ENCODE results near the gene GRK4.

The GRK4 gene

DNA sequence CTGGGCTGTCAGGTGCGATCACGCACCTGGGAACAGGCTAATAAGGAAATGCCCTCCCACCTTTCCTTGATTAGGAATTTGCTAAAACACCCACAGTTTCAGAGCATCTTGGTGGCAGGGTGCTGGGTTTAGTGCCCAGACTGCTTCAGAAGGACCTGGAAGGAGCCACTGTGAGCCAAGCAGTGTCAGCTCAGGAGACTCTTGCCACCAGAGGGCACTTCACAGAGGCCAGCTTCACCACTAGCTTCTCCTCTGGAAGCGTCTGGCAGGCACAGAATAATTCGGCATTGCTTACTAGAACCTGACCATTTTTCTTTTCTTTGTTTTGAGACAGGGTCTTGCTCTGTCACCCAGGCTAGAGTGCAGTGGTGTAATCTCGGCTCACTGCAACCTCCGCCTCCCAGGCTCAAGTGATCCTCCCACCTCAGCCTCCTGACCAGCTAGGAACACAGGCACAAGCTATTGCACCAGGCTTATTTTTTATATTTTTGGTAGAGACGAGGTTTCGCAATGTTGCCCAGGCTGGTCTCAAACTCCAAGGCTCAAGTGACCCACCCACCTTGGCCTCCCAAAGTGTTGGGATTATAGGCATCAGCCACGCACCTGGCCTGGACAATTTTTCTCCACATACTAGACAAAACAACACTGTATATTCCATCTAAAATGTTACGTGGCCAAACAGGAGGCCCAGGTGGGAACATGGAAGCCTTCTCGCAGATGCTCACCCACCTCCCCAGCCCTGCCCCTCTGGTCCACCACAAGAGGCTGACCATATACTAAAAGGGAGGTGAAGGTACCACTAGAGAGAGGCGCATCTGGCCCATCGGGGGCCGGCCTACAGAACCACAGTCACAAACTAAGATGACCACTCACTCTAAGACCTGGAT lies 14.2 kb upstream of the GRK4 start:
- Histone ChIP-seq H4K20me1 (ENCODE audit: insufficient read depth, low read length) (peaks cover 2% of the 10 kb centered on the region), H3K27me3 (ENCODE audit: low read depth, low read length) (no peaks in the 10 kb centered on the region), H3K4me2 (ENCODE audit: low read length) (no peak overlapping the region), H3K9ac (ENCODE audit: low read length) (no peak overlapping the region), H3K9me3 (ENCODE audit: insufficient read depth, low read length) (no peaks in the 10 kb centered on the region), H3K4me3 (ENCODE audit: low read length) (no peak overlapping the region), H3K4me1 (ENCODE audit: low read length) (no peaks in the 10 kb centered on the region), H3K79me2 (ENCODE audit: low read length) (peaks cover 14% of the 10 kb centered on the region; the same call in 1 of the 2 replicates), H3K36me3 (replicated peaks; ENCODE audit: low read depth, low read length) (peaks cover 68% of the 10 kb centered on the region), H3K27ac (ENCODE audit: low read length) (no peak overlapping the region), H2AFZ (ENCODE audit: low read depth, low read length) (no peak overlapping the region)
- TF ChIP-seq, protein P1, sequence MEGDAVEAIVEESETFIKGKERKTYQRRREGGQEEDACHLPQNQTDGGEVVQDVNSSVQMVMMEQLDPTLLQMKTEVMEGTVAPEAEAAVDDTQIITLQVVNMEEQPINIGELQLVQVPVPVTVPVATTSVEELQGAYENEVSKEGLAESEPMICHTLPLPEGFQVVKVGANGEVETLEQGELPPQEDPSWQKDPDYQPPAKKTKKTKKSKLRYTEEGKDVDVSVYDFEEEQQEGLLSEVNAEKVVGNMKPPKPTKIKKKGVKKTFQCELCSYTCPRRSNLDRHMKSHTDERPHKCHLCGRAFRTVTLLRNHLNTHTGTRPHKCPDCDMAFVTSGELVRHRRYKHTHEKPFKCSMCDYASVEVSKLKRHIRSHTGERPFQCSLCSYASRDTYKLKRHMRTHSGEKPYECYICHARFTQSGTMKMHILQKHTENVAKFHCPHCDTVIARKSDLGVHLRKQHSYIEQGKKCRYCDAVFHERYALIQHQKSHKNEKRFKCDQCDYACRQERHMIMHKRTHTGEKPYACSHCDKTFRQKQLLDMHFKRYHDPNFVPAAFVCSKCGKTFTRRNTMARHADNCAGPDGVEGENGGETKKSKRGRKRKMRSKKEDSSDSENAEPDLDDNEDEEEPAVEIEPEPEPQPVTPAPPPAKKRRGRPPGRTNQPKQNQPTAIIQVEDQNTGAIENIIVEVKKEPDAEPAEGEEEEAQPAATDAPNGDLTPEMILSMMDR (IDR thresholded peaks at IDR 0.05; ENCODE audit: low read depth, low read length) = peak; percentile 48
- TF ChIP-seq EZH2phosphoT487 (IDR thresholded peaks at IDR 0.05; ENCODE audit: low read depth) = no peak

DNA sequence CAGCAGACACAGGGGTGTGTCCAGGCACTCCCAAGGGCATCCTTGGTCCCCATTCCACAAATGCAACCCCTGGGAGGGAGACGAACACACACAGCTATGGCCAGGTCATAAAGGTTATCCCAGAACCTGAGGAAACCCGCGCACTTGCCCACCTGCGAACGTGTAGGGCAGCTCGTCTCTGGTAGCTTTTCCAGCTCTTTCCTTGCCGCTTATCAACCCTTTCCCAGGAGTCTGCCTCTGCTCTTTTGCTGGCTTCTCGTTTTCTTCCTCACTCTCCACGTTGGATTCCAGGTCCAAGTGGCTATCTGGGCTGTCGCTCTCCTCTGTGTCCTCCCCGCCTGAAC lies 13.6 kb upstream of the GRK4 start:
- no peaks in the 10 kb centered on the region for H3K27me3 ChIP-seq (ENCODE audit: low read depth, low read length)
- H3K36me3 ChIP-seq (replicated peaks; ENCODE audit: low read depth, low read length) = peaks cover 65% of the 10 kb centered on the region
- TF ChIP-seq, protein P1 (IDR thresholded peaks at IDR 0.05; ENCODE audit: low read depth, low read length) = no peak
- no peak overlapping the region for H2AFZ ChIP-seq (ENCODE audit: low read depth, low read length)
- H3K79me2 ChIP-seq (ENCODE audit: low read length) = peaks cover 18% of the 10 kb centered on the region; the same call in 1 of the 2 replicates
- H3K27ac ChIP-seq (ENCODE audit: low read length) = no peak overlapping the region
- no peak overlapping the region for H3K4me3 ChIP-seq (ENCODE audit: low read length)
- peaks cover 6% of the 10 kb centered on the region; the same call in 1 of the 2 replicates for H4K20me1 ChIP-seq (ENCODE audit: insufficient read depth, low read length)
- no peak overlapping the region for H3K9ac ChIP-seq (ENCODE audit: low read length)
- no peaks in the 10 kb centered on the region for H3K9me3 ChIP-seq (ENCODE audit: insufficient read depth, low read length)
- no peak overlapping the region for H3K4me2 ChIP-seq (ENCODE audit: low read length)
- no peaks in the 10 kb centered on the region for H3K4me1 ChIP-seq (ENCODE audit: low read length)

DNA sequence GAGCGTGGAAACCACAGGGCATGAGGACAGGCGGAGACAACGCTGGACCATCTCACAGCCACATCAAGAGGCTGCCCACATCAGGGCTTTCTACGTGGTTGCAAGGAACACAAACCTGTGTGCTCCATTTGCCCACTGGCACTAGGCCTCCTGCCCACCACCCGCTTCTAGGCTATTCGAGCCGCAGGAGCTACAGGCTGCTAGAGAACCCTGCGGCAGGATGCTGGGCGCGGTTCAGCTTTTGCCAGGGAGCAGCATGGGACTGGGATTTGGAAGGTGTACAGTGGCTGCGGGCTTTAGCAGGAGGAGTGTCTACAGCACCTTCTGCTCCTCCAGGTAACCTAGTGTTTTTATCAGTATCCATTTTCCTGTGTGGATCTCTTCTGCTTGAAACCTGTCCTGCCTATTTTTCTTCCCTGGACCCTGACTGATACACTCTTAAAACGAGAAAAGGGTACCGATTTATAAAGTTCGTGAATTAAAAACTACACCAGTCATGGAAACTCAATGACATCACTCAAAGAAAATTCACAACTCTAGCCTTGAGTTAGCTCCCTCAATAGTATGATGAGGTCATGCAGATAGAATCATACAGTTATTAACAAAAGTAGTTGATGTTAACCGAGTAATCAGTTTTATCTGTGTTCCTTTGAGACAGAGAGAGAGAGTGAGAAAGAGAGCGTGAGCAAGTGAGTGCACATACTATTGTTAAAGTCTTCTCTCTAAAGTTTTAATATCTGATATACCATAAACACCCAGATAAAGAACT lies 13.0 kb upstream of the GRK4 start:
- Histone ChIP-seq H3K4me3 (ENCODE audit: low read length) (no peak overlapping the region), H3K9me3 (ENCODE audit: insufficient read depth, low read length) (no peaks in the 10 kb centered on the region), H3K27ac (ENCODE audit: low read length) (no peak overlapping the region), H3K36me3 (replicated peaks; ENCODE audit: low read depth, low read length) (peaks cover 60% of the 10 kb centered on the region), H2AFZ (ENCODE audit: low read depth, low read length) (no peak overlapping the region), H3K79me2 (ENCODE audit: low read length) (peaks cover 20% of the 10 kb centered on the region; the same call in 1 of the 2 replicates), H3K9ac (ENCODE audit: low read length) (no peak overlapping the region), H3K4me1 (ENCODE audit: low read length) (0 out of 2 replicates have a peak, but pooled peaks cover under 1% of the 10 kb centered on the region), H3K4me2 (ENCODE audit: low read length) (no peak overlapping the region), H4K20me1 (ENCODE audit: insufficient read depth, low read length) (peaks cover 7% of the 10 kb centered on the region), H3K27me3 (ENCODE audit: low read depth, low read length) (no peaks in the 10 kb centered on the region)
- no peak for TF ChIP-seq EZH2phosphoT487 (IDR thresholded peaks at IDR 0.05; ENCODE audit: low read depth)
- TF ChIP-seq, protein P1 (IDR thresholded peaks at IDR 0.05; ENCODE audit: low read depth, low read length) = no peak

DNA sequence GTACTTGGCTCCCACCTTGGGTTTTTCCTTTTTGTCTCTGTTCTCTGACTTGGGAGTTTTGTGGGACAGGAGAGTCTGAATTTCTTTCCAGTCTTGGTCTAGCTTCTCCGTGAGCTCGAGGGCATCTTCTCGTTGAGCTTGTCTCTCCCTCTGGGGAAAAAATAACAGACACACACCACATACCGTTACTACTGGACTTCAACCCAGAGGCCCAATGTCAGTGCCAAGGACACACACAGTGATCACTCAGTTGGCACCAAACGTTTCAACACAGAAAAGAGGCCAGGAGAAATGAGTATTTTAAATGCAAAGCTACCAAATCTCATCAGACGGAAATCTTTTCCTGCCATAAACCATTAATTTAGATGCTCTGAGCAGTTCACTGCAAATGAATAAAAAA lies 9.9 kb upstream of the GRK4 start:
- TF ChIP-seq, protein P1 (IDR thresholded peaks at IDR 0.05; ENCODE audit: low read depth, low read length) = no peak
- TF ChIP-seq EZH2phosphoT487 (IDR thresholded peaks at IDR 0.05; ENCODE audit: low read depth) = no peak
- Histone ChIP-seq H3K27me3 (ENCODE audit: low read depth, low read length) (no peaks in the 10 kb centered on the region), H3K4me3 (ENCODE audit: low read length) (no peak overlapping the region), H3K9ac (ENCODE audit: low read length) (no peak overlapping the region), H3K79me2 (ENCODE audit: low read length) (peaks cover 40% of the 10 kb centered on the region), H3K27ac (ENCODE audit: low read length) (no peak overlapping the region), H3K9me3 (ENCODE audit: insufficient read depth, low read length) (no peaks in the 10 kb centered on the region), H4K20me1 (ENCODE audit: insufficient read depth, low read length) (peaks cover 33% of the 10 kb centered on the region), H2AFZ (ENCODE audit: low read depth, low read length) (no peak overlapping the region), H3K4me2 (ENCODE audit: low read length) (no peak overlapping the region), H3K36me3 (replicated peaks; ENCODE audit: low read depth, low read length) (peaks cover 57% of the 10 kb centered on the region), H3K4me1 (ENCODE audit: low read length) (peaks cover 6% of the 10 kb centered on the region; the same call in 1 of the 2 replicates)
